HG03175 (cell line): Measurements from ENCODE around the gene CSTPP1.
"Not testable (repeated sequence)": the region's sequence is repeated elsewhere in the genome, so short reads cannot be mapped to it uniquely, and the experiment has no call there.

Experiments
- ATAC-seq: cut with Tn5 transposase; IDR thresholded peaks from one replicate; pipeline ENCODE4 v1.9.1; 2021; ENCODE audit warnings: mild to moderate bottlenecking, moderate library complexity; ENCODE audit not compliant: unreplicated experiment

The CSTPP1 gene

DNA sequence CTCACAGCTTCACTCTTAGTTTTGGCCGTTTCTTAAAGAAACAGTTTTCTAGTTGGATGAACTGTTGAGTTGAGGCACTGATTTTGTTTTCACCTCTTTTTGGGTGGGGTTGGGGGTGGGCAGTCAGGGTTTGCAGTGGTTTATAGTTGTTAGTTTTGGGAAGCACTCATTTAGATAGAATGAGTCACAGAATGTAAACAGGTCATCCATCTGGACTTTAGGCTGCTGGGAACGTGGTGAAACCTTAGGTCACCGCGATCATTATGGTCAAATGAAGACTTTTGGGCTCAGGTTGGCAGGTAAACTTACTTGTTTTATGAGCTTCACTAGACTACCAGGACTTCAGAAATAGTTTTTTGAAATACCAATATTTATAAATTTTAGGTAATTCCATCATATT is 48.4 kb downstream of the CSTPP1 start:
- ATAC-seq = no peak

DNA sequence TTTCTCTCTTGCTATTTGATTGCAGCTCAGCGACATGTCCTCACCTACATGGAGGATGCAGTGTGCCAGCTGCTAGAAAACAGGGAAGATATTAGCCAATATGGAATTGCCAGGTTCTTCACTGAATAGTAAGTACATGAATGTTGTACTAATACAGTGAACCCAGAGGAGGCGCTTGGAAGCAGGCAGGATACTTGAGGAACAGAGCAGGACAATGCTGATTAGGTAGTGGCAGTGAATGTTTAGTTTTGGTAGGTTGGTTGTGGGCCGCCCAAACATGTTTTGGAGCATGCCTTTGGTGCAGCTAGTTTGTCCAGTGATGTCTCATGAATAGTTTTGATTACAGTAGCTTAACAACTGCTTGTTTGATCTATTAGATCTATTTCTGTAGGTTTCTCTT is 50.6 kb downstream of the CSTPP1 start:
- no peak for ATAC-seq

DNA sequence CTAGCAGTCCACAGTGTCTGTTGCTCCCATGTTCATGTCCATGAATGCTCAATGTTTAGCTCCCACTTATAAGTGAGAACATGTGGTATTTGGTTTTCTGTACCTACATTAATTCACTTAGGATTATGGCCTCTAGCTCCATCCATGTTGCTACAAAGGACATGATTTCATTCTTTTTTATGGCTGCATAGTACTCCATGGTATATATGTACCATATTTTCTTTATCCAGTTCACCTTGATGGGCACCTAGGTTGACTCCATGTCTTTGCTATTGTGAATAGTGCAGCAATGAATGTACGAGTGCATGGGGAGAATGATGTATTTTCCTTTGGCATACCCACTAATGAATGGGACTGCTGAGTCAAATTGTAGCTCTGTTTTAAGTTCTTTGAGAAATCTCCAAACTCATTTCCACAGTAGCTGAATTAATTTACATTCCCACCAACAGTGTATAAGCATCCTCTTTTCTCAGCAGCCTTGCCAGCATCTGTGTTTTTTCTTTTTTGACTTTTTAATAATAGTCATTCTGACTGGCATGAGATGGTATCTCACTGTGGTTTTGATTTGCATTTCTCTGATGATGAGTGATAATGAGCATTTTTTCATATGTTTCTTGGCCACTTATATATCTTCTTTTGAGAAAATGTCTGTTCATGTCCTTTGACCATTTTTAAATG is 53.4 kb downstream of the CSTPP1 start:
- ATAC-seq = not testable (repeated sequence)

GRCh38 chr11:46991391-46991790 is 54.8 kb downstream of the CSTPP1 start:
- no peak for ATAC-seq

- ATAC-seq = not testable (repeated sequence)
These were observed 55.8 kb downstream of the CSTPP1 start for GRCh38 chr11:46992386-46992785.

DNA sequence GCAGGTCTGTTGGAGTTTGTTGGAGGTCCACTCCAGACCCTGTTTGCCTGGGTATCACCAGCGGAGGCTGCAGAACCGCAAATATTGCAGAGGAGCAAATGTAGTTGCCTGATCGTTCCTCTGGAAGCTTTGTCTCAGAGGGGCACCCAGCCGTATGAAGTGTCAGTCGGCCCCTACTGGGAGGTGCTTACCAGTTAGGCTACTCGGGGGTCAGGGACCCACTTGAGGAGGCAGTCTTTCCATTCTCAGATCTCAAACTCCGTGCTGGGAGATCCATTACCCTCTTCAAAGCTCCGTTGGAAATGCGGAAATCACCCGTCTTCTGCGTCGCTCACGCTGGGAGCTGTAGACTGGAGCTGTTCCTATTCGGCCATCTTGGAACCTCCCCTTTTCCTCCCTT is 61.2 kb downstream of the CSTPP1 start:
- not testable (repeated sequence) for ATAC-seq

- no peak for ATAC-seq
These were observed 62.7 kb downstream of the CSTPP1 start for GRCh38 chr11:46999217-46999616.

DNA sequence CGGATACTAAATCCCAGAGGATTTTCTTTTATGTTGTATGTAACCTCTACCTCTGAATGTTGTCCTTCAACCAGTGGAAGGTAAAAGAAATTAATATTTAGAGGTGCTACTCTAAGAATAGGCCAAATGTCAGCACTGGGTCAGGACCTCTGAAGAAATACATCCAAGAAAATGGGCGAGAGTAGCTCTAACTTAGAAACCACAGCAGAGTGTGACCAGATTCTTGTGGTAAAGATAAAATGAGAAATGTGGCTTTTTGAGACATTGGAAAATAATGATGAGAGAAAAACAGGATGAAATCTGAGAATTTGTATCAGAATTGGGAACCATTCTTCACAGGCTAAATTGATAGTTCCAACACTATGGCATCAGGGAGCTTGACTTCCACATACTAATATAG is 63.5 kb downstream of the CSTPP1 start:
- no peak for ATAC-seq

- ATAC-seq = no peak
These were observed 65.2 kb downstream of the CSTPP1 start for GRCh38 chr11:47001781-47002181.

GRCh38 chr11:47002390-47002789 is 65.8 kb downstream of the CSTPP1 start:
- no peak for ATAC-seq

DNA sequence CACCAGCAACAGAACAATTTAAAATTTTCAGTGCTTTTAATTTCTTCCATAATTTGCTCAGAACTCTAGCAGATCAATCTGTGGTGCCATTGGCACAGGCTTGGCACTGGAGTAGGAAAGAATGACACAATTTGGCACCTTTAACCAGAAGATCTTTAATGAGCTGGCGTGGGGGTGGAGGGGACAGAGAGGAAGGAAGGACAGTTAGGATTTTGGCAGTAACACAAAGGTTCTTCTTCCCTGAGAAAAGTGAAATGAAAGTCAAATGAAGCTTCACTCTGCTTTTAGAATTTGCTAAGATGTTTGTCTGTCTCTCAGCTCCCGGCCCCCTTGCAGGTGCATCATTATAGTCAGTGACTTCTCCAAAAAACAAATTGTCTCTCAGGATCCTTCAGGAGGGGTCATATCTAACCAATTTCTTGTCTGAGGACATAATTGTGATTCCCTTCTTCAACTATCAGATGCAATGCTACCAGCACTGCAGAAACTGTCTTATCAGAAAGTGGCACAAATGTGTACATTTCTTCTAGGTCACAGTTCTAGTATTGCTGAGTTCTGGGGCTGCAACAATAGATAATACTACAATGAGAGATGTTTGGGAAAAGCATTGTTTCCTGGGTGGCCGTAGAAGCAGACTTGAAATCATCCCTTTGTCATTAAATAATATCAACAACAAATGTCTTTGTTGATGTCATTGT is 66.8 kb downstream of the CSTPP1 start:
- ATAC-seq = no peak

DNA sequence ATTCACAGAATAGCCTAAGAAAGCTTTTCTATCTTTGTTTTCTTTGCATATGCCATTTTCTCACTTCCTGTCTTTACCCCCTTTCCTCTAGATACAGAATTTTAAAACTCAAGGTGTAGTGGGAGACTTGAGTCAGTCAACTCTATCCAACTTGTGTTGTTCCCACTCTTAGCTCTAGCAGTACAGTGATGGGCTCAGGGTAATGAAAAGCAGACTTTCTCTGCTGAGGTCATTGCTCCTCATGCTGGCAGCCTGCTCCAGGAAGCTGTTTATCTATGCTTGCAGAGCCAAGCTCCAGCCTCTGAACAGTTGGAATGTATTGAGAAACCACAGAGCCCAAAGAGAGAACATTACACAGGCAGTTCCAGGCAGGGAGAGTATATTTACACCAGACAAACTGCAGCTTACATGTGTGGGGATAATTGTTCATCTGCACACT is 68.1 kb downstream of the CSTPP1 start:
- ATAC-seq = no peak

- ATAC-seq = no peak
These were observed 68.9 kb downstream of the CSTPP1 start for GRCh38 chr11:47005441-47005840.

DNA sequence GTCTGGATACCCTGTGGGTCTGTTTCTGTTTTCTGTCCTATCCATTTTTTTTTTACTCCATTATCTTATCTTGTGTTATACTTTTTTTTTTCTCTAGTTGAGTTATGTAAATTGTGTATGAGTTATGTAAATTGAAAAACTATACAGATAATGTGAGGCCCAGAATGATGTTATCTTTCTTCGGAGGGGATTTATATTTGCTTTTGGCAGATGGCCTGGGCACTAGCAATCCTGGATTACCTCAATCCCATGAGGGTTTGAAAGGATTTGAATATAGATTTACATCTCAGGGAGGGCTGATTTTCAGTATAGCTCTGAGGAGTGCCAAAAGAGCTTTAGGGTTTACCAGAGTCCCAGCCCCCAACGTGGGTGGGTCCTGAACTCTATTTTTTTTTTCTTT is 71.0 kb downstream of the CSTPP1 start:
- ATAC-seq = no peak

DNA sequence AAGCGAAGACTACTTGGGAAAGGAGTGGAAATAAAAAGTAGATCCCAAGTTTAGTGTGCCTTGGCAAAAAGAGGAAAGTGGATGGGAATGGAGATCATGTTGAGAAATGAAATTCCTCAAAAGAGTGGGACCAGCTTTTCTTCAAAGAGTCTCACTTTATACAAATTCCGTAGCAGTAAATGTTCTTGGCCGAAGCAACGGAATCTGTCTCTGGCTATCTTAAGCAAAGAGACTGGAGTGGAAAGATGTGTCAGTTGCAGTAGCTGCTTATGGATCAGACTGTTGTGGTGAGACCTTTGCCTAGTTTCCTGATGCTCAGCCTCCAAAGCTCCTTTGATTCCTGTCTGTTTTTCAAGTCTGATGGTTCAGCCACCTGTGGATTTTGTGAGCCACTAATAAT is 73.6 kb downstream of the CSTPP1 start:
- no peak for ATAC-seq

DNA sequence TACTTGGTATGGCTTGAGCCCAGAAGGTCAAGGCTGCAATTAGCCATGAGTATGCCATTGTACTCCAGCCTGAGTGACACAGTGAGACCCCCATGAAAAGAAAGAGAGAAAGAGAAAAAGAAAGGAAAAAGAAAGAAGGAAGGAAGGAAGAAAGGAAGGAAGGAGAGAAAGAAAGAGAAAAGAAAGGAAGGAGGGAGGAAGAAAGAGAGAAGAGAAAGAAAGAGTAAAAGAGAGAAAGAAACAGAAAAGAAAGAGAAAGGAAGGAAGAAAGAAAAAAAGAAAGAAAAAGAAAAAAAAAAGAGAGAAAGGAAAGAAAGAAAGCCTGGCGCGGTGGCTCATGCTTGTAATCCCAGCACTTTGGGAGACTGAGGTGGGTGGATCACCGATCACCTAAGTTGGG is 77.5 kb downstream of the CSTPP1 start:
- ATAC-seq = no peak

GRCh38 chr11:47018637-47019036 is 82.1 kb downstream of the CSTPP1 start:
- ATAC-seq = no peak

- ATAC-seq = no peak
These were observed 84.4 kb downstream of the CSTPP1 start for GRCh38 chr11:47020793-47021526.

DNA sequence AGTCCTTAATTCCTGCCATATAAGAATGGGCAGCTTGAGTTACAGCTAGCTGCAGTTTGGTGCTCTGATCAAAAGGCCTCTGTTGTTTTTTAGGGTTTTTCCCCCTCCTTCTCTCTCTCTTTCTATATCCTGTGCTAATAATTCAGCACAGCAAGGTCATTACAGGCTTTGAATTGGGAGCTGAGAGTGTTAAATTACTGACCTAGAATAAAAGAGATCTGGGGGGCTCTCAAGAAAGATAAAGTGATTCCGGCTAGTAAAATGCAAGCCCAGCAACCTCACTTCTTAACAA is 84.9 kb downstream of the CSTPP1 start:
- no peak for ATAC-seq

DNA sequence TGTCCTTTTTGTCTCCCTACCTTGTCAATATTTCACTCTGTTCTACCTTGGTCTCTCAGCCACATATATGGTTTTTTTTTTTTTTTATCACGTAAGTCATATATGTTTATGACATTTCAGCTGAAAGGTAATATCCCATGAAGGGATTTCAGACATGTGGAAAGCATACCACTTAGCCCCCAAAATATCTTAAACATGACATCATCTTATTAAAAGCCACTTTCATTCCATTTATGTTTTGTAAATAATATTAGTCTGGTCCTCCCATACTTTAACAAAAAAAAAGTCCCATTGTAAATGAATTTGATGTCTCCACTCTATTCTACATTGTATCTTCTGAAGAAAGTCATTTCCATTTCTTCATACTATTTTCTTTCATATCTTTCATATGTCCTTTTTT is 85.4 kb downstream of the CSTPP1 start:
- ATAC-seq = no peak

DNA sequence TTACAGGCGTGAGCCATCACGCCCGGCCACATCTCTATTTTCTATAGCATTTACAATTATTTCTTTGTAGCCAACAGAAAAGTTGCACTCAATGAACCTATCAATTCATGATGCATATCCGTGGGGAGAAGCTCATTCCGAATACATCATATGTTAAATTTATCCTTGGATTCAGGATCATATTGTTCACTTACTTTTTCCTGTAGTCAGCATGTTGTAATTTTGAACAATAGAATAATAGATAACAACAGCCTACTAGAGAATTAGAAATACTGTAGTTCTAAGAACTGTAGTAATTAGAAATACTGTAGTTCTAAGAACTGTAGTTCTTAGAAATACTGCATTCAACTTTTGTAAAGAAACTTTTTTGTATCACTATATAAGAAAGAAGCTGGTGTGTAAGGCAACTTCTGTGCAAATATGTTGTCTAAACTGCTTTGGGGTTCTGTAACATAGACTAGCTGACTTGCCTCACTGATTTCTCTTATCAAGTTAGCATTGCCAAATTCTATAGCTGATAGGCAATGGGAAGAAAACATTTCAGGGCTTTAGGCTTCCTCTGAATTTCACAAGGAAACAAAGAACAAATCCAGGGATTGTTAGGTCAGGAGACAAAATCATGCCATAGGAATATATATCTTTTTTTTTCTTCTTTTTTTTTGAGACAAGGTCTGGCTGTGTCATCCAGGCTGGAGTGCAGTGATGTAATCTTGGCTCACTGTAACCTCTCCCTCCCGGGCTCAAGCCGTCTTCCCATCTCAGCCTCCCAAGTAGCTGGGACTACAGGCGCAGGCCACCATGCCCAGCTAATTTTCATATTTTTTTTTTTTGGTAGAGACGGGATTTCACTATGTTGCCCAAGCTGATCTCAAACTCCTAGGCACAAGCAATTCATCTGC is 91.9 kb downstream of the CSTPP1 start:
- ATAC-seq = no peak
